Erythroblast (primary cell): ENCODE results near the gene PAFAH1B1.
"Not testable (repeated sequence)": the region's sequence is repeated elsewhere in the genome, so short reads cannot be mapped to it uniquely, and the experiment has no call there.

ENCODE experiments used
- DNase-seq, 2 experiments: peaks; one replicate each; lab custom pipeline; 2025; lab: John Stamatoyannopoulos, UW
- GATA1 ChIP-seq: IDR thresholded peaks from 2 replicates; pipeline ENCODE4 v1.6.1; 2011; ENCODE audit warnings: low read depth, mild to moderate bottlenecking, control low read depth, low read length, moderate library complexity
- POLR2A ChIP-seq: IDR thresholded peaks from 2 replicates; pipeline ENCODE4 v1.6.1; 2011; ENCODE audit warnings: mild to moderate bottlenecking, low read length

PAFAH1B1 gene

GRCh38 chr17:2635675-2636074 is 42.2 kb downstream of the PAFAH1B1 start:
- TF ChIP-seq POLR2A (no peak), GATA1 (no peak)
- no peak for DNase-seq

- TF ChIP-seq POLR2A = no peak
- no peak for TF ChIP-seq GATA1
- peak in 1 of 2 experiments; percentile 11 for DNase-seq
These were observed 42.9 kb downstream of the PAFAH1B1 start for GRCh38 chr17:2636169-2636930.

- DNase-seq = no peak
- TF ChIP-seq GATA1 (no peak), POLR2A (no peak)
These were observed 44.0 kb downstream of the PAFAH1B1 start for GRCh38 chr17:2637422-2637821.

GRCh38 chr17:2644971-2645370 is 51.5 kb downstream of the PAFAH1B1 start:
- DNase-seq = no peak
- TF ChIP-seq GATA1 = no peak
- TF ChIP-seq POLR2A = no peak

- no peak for DNase-seq
These were observed 54.5 kb downstream of the PAFAH1B1 start for GRCh38 chr17:2647957-2648356.

GRCh38 chr17:2649191-2649590 is 55.7 kb downstream of the PAFAH1B1 start:
- no peak for DNase-seq
- TF ChIP-seq GATA1 (no peak), POLR2A (no peak)

More at GRCh38 chr17:2647957-2648356, 54.5 kb downstream of the PAFAH1B1 start:
- no peak for TF ChIP-seq POLR2A
- no peak for TF ChIP-seq GATA1

GRCh38 chr17:2652911-2653310 is 59.5 kb downstream of the PAFAH1B1 start:
- DNase-seq = not testable (repeated sequence)

- no peak for DNase-seq
- no peak for TF ChIP-seq GATA1
- no peak for TF ChIP-seq POLR2A
These were observed 62.1 kb downstream of the PAFAH1B1 start for GRCh38 chr17:2655546-2655945.

- DNase-seq = no peak
- TF ChIP-seq GATA1 (no peak), POLR2A (no peak)
These were observed 62.8 kb downstream of the PAFAH1B1 start for GRCh38 chr17:2656283-2656682.

- DNase-seq = peak in 1 of 2 experiments; percentile 29
These were observed 65.9 kb downstream of the PAFAH1B1 start for GRCh38 chr17:2659337-2659736.

- not testable (repeated sequence) for DNase-seq
These were observed 67.0 kb downstream of the PAFAH1B1 start for GRCh38 chr17:2660410-2660809.

GRCh38 chr17:2672026-2672425 is 78.6 kb downstream of the PAFAH1B1 start:
- DNase-seq = no peak
- no peak for TF ChIP-seq POLR2A
- no peak for TF ChIP-seq GATA1

- not testable (repeated sequence) for DNase-seq
These were observed 85.8 kb downstream of the PAFAH1B1 start for GRCh38 chr17:2679247-2679646.

- TF ChIP-seq POLR2A (no peak), GATA1 (no peak)
- DNase-seq = no peak
These were observed 87.5 kb downstream of the PAFAH1B1 start for GRCh38 chr17:2680961-2681360.

GRCh38 chr17:2681650-2682049 is 88.2 kb downstream of the PAFAH1B1 start:
- TF ChIP-seq GATA1 = no peak
- no peak for TF ChIP-seq POLR2A
- DNase-seq = no peak

- TF ChIP-seq GATA1 (no peak), POLR2A (no peak)
- DNase-seq = no peak
These were observed 88.9 kb downstream of the PAFAH1B1 start for GRCh38 chr17:2682176-2682938.
